Activated naive CD8-positive, alpha-beta T cell treated with anti-CD3 and anti-CD28 coated beads, Interleukin-2, amount 10 ng/mL, durations not matched to agents 7 days and 5 days (primary cell): Measurements from ENCODE around the gene TNIK. TPM values are rescaled to one million over a fixed set of nuclear protein-coding genes. Genes with fewer than 3 reads are reported as not detected.
"Not testable (repeated sequence)": the region's sequence is repeated elsewhere in the genome, so short reads cannot be mapped to it uniquely, and the experiment has no call there.

Experiments
- ATAC-seq: fragments of 150-1000 bp; cut with Tn5 transposase; one replicate; pipeline ENCODE4 v1.10.0; 2021; ENCODE audit warnings: low read depth, moderate library complexity
- POLR2A ChIA-PET: fragments of 350-600 bp; sonication (Branson Sonifier 250); formaldehyde crosslinking; loops from one replicate; lab custom pipeline; 2021; ENCODE audit warnings: antibody characterized with exemption; lab: Charles Lee
- DNase-seq: peaks from one replicate; pipeline ENCODE4 v3.0.0; 2021
- H3K27ac Mint-ChIP-seq: one replicate; pipeline ENCODE4 v1.8.0; 2022; ENCODE audit warnings: mild to moderate bottlenecking, mixed read lengths
- H3K27me3 Mint-ChIP-seq: one replicate; pipeline ENCODE4 v1.8.0; 2022; ENCODE audit warnings: mild to moderate bottlenecking, moderate library complexity, mixed read lengths
- H3K36me3 Mint-ChIP-seq: one replicate; pipeline ENCODE4 v1.8.0; 2021; ENCODE audit warnings: mild to moderate bottlenecking, mixed read lengths
- H3K4me1 Mint-ChIP-seq: one replicate; pipeline ENCODE4 v1.8.0; 2021; ENCODE audit warnings: mixed read lengths
- H3K4me3 Mint-ChIP-seq: one replicate; pipeline ENCODE4 v1.8.0; 2022; ENCODE audit warnings: mild to moderate bottlenecking, moderate library complexity, mixed read lengths
- H3K9me3 Mint-ChIP-seq: one replicate; pipeline ENCODE4 v1.8.0; 2021; ENCODE audit warnings: mixed read lengths
- total RNA-seq, 2 experiments: library from RNA; stranded (reverse); gene quantifications; one replicate each; pipeline ENCODE4 v1.2.3, GENCODE V29; 2021

Gene TNIK
- total RNA-seq, 2 experiments from 2014 or later: 47.6 to 52.7 TPM

GRCh38 chr3:171129827-171130226, 330.4 kb downstream of the TNIK start:
- Mint-ChIP-seq H3K4me1 (peaks cover 1% of the 10 kb centered on the region), H3K4me3 (no peak overlapping the region), H3K27ac (no peak overlapping the region), H3K27me3 (no peaks in the 10 kb centered on the region), H3K36me3 (peaks cover 16% of the 10 kb centered on the region), H3K9me3 (no peaks in the 10 kb centered on the region)
- POLR2A ChIA-PET: no interaction called here
- ATAC-seq (no peak), DNase-seq (no peak)

- ATAC-seq (no peak), DNase-seq (no peak)
- POLR2A ChIA-PET: no interaction called here
- no peak overlapping the region for H3K4me3 Mint-ChIP-seq
- H3K27ac Mint-ChIP-seq: no peak overlapping the region
- peaks cover 24% of the 10 kb centered on the region for H3K36me3 Mint-ChIP-seq
- H3K9me3 Mint-ChIP-seq: no peaks in the 10 kb centered on the region
- H3K27me3 Mint-ChIP-seq: no peaks in the 10 kb centered on the region
- H3K4me1 Mint-ChIP-seq: no peaks in the 10 kb centered on the region
Observed at GRCh38 chr3:171127611-171128010, 332.6 kb downstream of the TNIK start.

- Mint-ChIP-seq H3K27ac (no peak overlapping the region), H3K4me1 (no peaks in the 10 kb centered on the region), H3K27me3 (no peaks in the 10 kb centered on the region), H3K36me3 (peaks cover 29% of the 10 kb centered on the region), H3K4me3 (no peak overlapping the region), H3K9me3 (no peaks in the 10 kb centered on the region)
- POLR2A ChIA-PET: no interaction called here
- DNase-seq (no peak), ATAC-seq (no peak)
Observed at GRCh38 chr3:171126478-171127209, 333.6 kb downstream of the TNIK start.

GRCh38 chr3:171125010-171125409, 335.2 kb downstream of the TNIK start:
- DNase-seq: no peak
- POLR2A ChIA-PET: no interaction called here
- no peak overlapping the region for H3K4me3 Mint-ChIP-seq
- H3K36me3 Mint-ChIP-seq: peaks cover 38% of the 10 kb centered on the region
- no peaks in the 10 kb centered on the region for H3K4me1 Mint-ChIP-seq
- no peaks in the 10 kb centered on the region for H3K9me3 Mint-ChIP-seq
- no peaks in the 10 kb centered on the region for H3K27me3 Mint-ChIP-seq
- H3K27ac Mint-ChIP-seq: no peak overlapping the region
- no peak for ATAC-seq

- ATAC-seq (no peak), DNase-seq (no peak)
- H3K9me3 Mint-ChIP-seq: peaks cover 4% of the 10 kb centered on the region
- no peak overlapping the region for H3K4me3 Mint-ChIP-seq
- H3K27ac Mint-ChIP-seq: no peak overlapping the region
- peaks cover 44% of the 10 kb centered on the region for H3K36me3 Mint-ChIP-seq
- H3K27me3 Mint-ChIP-seq: no peaks in the 10 kb centered on the region
- H3K4me1 Mint-ChIP-seq: no peaks in the 10 kb centered on the region
- POLR2A ChIA-PET: no interaction called here
Observed at GRCh38 chr3:171123915-171124314, 336.3 kb downstream of the TNIK start.

- POLR2A ChIA-PET: no interaction called here
- peaks cover 49% of the 10 kb centered on the region for H3K36me3 Mint-ChIP-seq
- H3K9me3 Mint-ChIP-seq: peaks cover 7% of the 10 kb centered on the region
- H3K4me1 Mint-ChIP-seq: no peaks in the 10 kb centered on the region
- no peak overlapping the region for H3K27ac Mint-ChIP-seq
- no peak overlapping the region for H3K4me3 Mint-ChIP-seq
- ATAC-seq (no peak), DNase-seq (no peak)
- no peaks in the 10 kb centered on the region for H3K27me3 Mint-ChIP-seq
Observed at GRCh38 chr3:171122861-171123260, 337.3 kb downstream of the TNIK start.

GRCh38 chr3:171122240-171122639, 338.0 kb downstream of the TNIK start:
- POLR2A ChIA-PET: no interaction called here
- no peak overlapping the region for H3K27ac Mint-ChIP-seq
- no peaks in the 10 kb centered on the region for H3K4me1 Mint-ChIP-seq
- H3K9me3 Mint-ChIP-seq: peaks cover 7% of the 10 kb centered on the region
- ATAC-seq (no peak), DNase-seq (no peak)
- no peaks in the 10 kb centered on the region for H3K27me3 Mint-ChIP-seq
- peaks cover 53% of the 10 kb centered on the region for H3K36me3 Mint-ChIP-seq
- H3K4me3 Mint-ChIP-seq: no peak overlapping the region

- Mint-ChIP-seq H3K27me3 (no peaks in the 10 kb centered on the region), H3K9me3 (peaks cover 7% of the 10 kb centered on the region), H3K36me3 (peaks cover 55% of the 10 kb centered on the region), H3K4me3 (no peak overlapping the region), H3K27ac (no peak overlapping the region), H3K4me1 (no peaks in the 10 kb centered on the region)
- ATAC-seq: no peak
- no peak for DNase-seq
- POLR2A ChIA-PET: no interaction called here
Observed at GRCh38 chr3:171121801-171122200, 338.4 kb downstream of the TNIK start.

GRCh38 chr3:171119402-171119801, 340.8 kb downstream of the TNIK start:
- peaks cover 54% of the 10 kb centered on the region for H3K36me3 Mint-ChIP-seq
- DNase-seq, ATAC-seq, H3K27ac Mint-ChIP-seq, H3K9me3 Mint-ChIP-seq, H3K27me3 Mint-ChIP-seq, POLR2A ChIA-PET, H3K4me3 Mint-ChIP-seq, H3K4me1 Mint-ChIP-seq: not testable (repeated sequence)

GRCh38 chr3:171118993-171119392, 341.2 kb downstream of the TNIK start:
- peaks cover 54% of the 10 kb centered on the region for H3K36me3 Mint-ChIP-seq
- H3K27me3 Mint-ChIP-seq, H3K4me3 Mint-ChIP-seq, POLR2A ChIA-PET, DNase-seq, H3K9me3 Mint-ChIP-seq, H3K27ac Mint-ChIP-seq, H3K4me1 Mint-ChIP-seq, ATAC-seq: not testable (repeated sequence)

- peaks cover 7% of the 10 kb centered on the region for H3K9me3 Mint-ChIP-seq
- no peak overlapping the region for H3K4me3 Mint-ChIP-seq
- DNase-seq (no peak), ATAC-seq (no peak)
- POLR2A ChIA-PET: no interaction called here
- no peak overlapping the region for H3K27ac Mint-ChIP-seq
- no peaks in the 10 kb centered on the region for H3K27me3 Mint-ChIP-seq
- H3K4me1 Mint-ChIP-seq: no peaks in the 10 kb centered on the region
- H3K36me3 Mint-ChIP-seq: peaks cover 43% of the 10 kb centered on the region
Observed at GRCh38 chr3:171116824-171117395, 343.3 kb downstream of the TNIK start.

- H3K4me1 Mint-ChIP-seq: no peaks in the 10 kb centered on the region
- POLR2A ChIA-PET: no interaction called here
- ATAC-seq: no peak
Observed at GRCh38 chr3:171116365-171116764, 343.8 kb downstream of the TNIK start.

GRCh38 chr3:171115667-171116066, 344.5 kb downstream of the TNIK start:
- H3K27me3 Mint-ChIP-seq: no peaks in the 10 kb centered on the region
- H3K9me3 Mint-ChIP-seq: peaks cover 7% of the 10 kb centered on the region
- DNase-seq (no peak), ATAC-seq (no peak)
- no peak overlapping the region for H3K4me3 Mint-ChIP-seq
- H3K36me3 Mint-ChIP-seq: peaks cover 35% of the 10 kb centered on the region
- H3K4me1 Mint-ChIP-seq: no peaks in the 10 kb centered on the region
- POLR2A ChIA-PET: no interaction called here
- H3K27ac Mint-ChIP-seq: no peak overlapping the region

More at GRCh38 chr3:171116365-171116764, 343.8 kb downstream of the TNIK start:
- H3K27ac Mint-ChIP-seq: no peak overlapping the region
- no peak for DNase-seq
- H3K27me3 Mint-ChIP-seq: no peaks in the 10 kb centered on the region
- H3K36me3 Mint-ChIP-seq: peaks cover 40% of the 10 kb centered on the region
- peaks cover 7% of the 10 kb centered on the region for H3K9me3 Mint-ChIP-seq
- no peak overlapping the region for H3K4me3 Mint-ChIP-seq

- H3K27ac Mint-ChIP-seq: no peak overlapping the region
- POLR2A ChIA-PET: no interaction called here
- H3K27me3 Mint-ChIP-seq: no peaks in the 10 kb centered on the region
- ATAC-seq (no peak), DNase-seq (no peak)
- no peak overlapping the region for H3K4me3 Mint-ChIP-seq
- H3K36me3 Mint-ChIP-seq: peaks cover 25% of the 10 kb centered on the region
- peaks cover 3% of the 10 kb centered on the region for H3K9me3 Mint-ChIP-seq
- H3K4me1 Mint-ChIP-seq: no peaks in the 10 kb centered on the region
Observed at GRCh38 chr3:171113716-171114115, 346.5 kb downstream of the TNIK start.
